K562 (cell line): ENCODE data around the gene NPFFR1. TPM values are rescaled to one million over a fixed set of nuclear protein-coding genes. Genes with fewer than 3 reads are reported as not detected.

Source experiments
- ATAC-seq: fragments of 200-7000 bp; cut with Tn5 transposase; 3 replicates; pipeline ENCODE4 v1.9.1; 2020; ENCODE audit warnings: moderate library complexity
- BruUV-seq: library from RNA; stranded (reverse); fragments of 400-500 nt; replicated peaks from 2 replicates; lab custom pipeline; 2021; lab: Mats Ljungman, UMichigan
- CTCF ChIA-PET: fragments of 300-600 bp; formaldehyde crosslinking; extraction: SDS; loops from one replicate; lab custom pipeline; 2021; ENCODE audit warnings: low intra/inter-chr PET ratio; lab: Yijun Ruan, JAX
- POLR2A ChIA-PET: fragments of 300-600, 350-650 bp; sonication (Branson Sonifier 250); formaldehyde crosslinking; extraction: SDS; loops from one replicate; lab custom pipeline; 2021; ENCODE audit warnings: antibody characterized with exemption, inconsistent platforms; lab: Yijun Ruan, JAX
- DNase-seq, 4 experiments: peaks; one replicate each; pipeline versions ENCODE4 v3.0.0 to v3.0.0-alpha.2; 2011 to 2018; ENCODE audit warnings: low spot score in 3 of 4, mixed read lengths in 3 of 4; ENCODE audit errors: extremely low read depth in 1 of 4
- FAIRE-seq: peaks from 2 replicates; lab custom pipeline; 2011; peaks lifted over from hg19 to GRCh38; lab: Jason Lieb, UNC
- H2AFZ ChIP-seq: 2 replicates; pipeline ENCODE4 v1.6.0; 2011; ENCODE audit warnings: low read depth, low read length, control low read depth, inconsistent platforms
- H3K27ac ChIP-seq: fragments of 200-600 bp; 3 replicates; pipeline ENCODE4 v1.8.0; 2011; ENCODE audit warnings: low read depth, mild to moderate bottlenecking, control low read depth, inconsistent platforms, low read length, moderate library complexity, mixed read lengths; ENCODE audit errors: extremely low read depth
- H3K27me3 ChIP-seq, 2 experiments: fragments of 300-600 bp in 1 of 2; 2 replicates in 1 of 2; 3 replicates in 1 of 2; pipeline versions ENCODE4 v1.6.0 to v1.8.0; 2011; ENCODE audit warnings: inconsistent platforms in 2 of 2, low read length in 2 of 2, mild to moderate bottlenecking in 1 of 2, mixed read lengths in 1 of 2, moderate library complexity in 1 of 2; ENCODE audit not compliant: control insufficient read depth in 2 of 2, insufficient read depth in 2 of 2
- H3K36me3 ChIP-seq: fragments of 300-600 bp; 3 replicates; pipeline ENCODE4 v1.8.0; 2011; ENCODE audit warnings: mild to moderate bottlenecking, low read length, inconsistent platforms; ENCODE audit not compliant: control insufficient read depth, insufficient read depth
- H3K4me1 ChIP-seq, 2 experiments: fragments of 200-600 bp in 1 of 2; replicated peaks in 1 of 2; 2 replicates in 1 of 2; 3 replicates in 1 of 2; pipeline versions ENCODE4 v1.5.1 to v1.8.0; 2011; ENCODE audit warnings: inconsistent platforms in 2 of 2, low read length in 2 of 2, mild to moderate bottlenecking in 1 of 2, mixed read lengths in 1 of 2, moderate library complexity in 1 of 2; ENCODE audit not compliant: control insufficient read depth in 2 of 2, insufficient read depth in 2 of 2
- H3K4me2 ChIP-seq: 2 replicates; pipeline ENCODE4 v1.6.1; 2011; ENCODE audit warnings: low read length, control low read depth, inconsistent platforms, mixed read lengths; ENCODE audit not compliant: insufficient read depth
- H3K4me3 ChIP-seq: fragments of 200-600 bp; sonication (generic), shearing (Covaris generic); 2 replicates; pipeline ENCODE4 v1.5.1; 2016; ENCODE audit warnings: control low read depth, inconsistent platforms
- H3K79me2 ChIP-seq: fragments of 200-600 bp; 3 replicates; pipeline ENCODE4 v1.8.0; 2011; ENCODE audit warnings: low read length, inconsistent platforms; ENCODE audit not compliant: control insufficient read depth, insufficient read depth
- H3K9ac ChIP-seq, 2 experiments: 2 replicates each; pipeline versions ENCODE4 v1.6.0 to v1.6.1; 2011; ENCODE audit warnings: low read depth in 2 of 2, low read length in 2 of 2, control low read depth in 1 of 2, inconsistent platforms in 1 of 2, mild to moderate bottlenecking in 1 of 2, mixed read lengths in 1 of 2; ENCODE audit not compliant: insufficient read depth in 1 of 2
- H3K9me1 ChIP-seq: one replicate; pipeline ENCODE4 v1.6.0; 2011; ENCODE audit warnings: inconsistent platforms, mild to moderate bottlenecking, low read length, moderate library complexity; ENCODE audit not compliant: control insufficient read depth, insufficient read depth
- H3K9me3 ChIP-seq: replicated peaks from 2 replicates; pipeline ENCODE4 v1.5.1; 2011; ENCODE audit warnings: low read depth, low read length, inconsistent platforms; ENCODE audit not compliant: control insufficient read depth, insufficient read depth
- H4K20me1 ChIP-seq: replicated peaks from 2 replicates; pipeline ENCODE4 v1.6.1; 2011; ENCODE audit warnings: low read length, inconsistent platforms, mixed read lengths; ENCODE audit not compliant: control insufficient read depth, insufficient read depth
- BMI1 ChIP-seq: fragments of 150-350 bp; IDR thresholded peaks from 2 replicates; pipeline ENCODE4 v1.6.1; 2014; ENCODE audit warnings: low read length
- MTF1 ChIP-seq: fragments of 250-450 bp; sonication (Bioruptor Pico); IDR thresholded peaks from 2 replicates; pipeline ENCODE4 v1.9.0; 2021; ENCODE audit warnings: moderate library complexity, mild to moderate bottlenecking, inconsistent platforms, borderline replicate concordance
- NFE2 ChIP-seq: IDR thresholded peaks from 2 replicates; pipeline ENCODE4 v1.6.1; 2014; ENCODE audit warnings: antibody characterized with exemption, low read depth
- NFE2L1 ChIP-seq: fragments of 450-650 bp; IDR thresholded peaks from 2 replicates; pipeline ENCODE4 v1.6.1; 2016; ENCODE audit warnings: missing genetic modification characterization, low read depth, mild to moderate bottlenecking, missing compliant biosample characterization, moderate library complexity, borderline replicate concordance
- PHF21A ChIP-seq: fragments of 450-650 bp; IDR thresholded peaks from 2 replicates; pipeline ENCODE4 v1.6.1; 2017; ENCODE audit warnings: low read depth, borderline replicate concordance
- SFPQ ChIP-seq: fragments of 200-400 bp; formaldehyde crosslinking; IDR thresholded peaks from 2 replicates; pipeline ENCODE4 v1.6.1; 2017; ENCODE audit warnings: mild to moderate bottlenecking, low read depth, low read length, moderate library complexity
- TAF1 ChIP-seq: IDR thresholded peaks from 2 replicates; pipeline ENCODE4 v1.6.1; 2011; ENCODE audit warnings: mild to moderate bottlenecking, low read length, moderate library complexity; ENCODE audit not compliant: insufficient read depth, control insufficient read depth, severe bottlenecking; ENCODE audit errors: extremely low read depth
- ZNF12 ChIP-seq: sonication (generic); formaldehyde crosslinking; IDR thresholded peaks from 2 replicates; pipeline ENCODE4 v1.4.0; 2020; ENCODE audit warnings: mild to moderate bottlenecking, missing genetic modification reagents
- ZNF253 ChIP-seq: fragments of 250-450 bp; sonication (Bioruptor Pico); conservative IDR thresholded peaks from 2 replicates; pipeline ENCODE4 v1.6.1; 2021; ENCODE audit warnings: mild to moderate bottlenecking
- ZNF436 ChIP-seq: fragments of 250-450, 450-650 bp; sonication (Bioruptor Pico); formaldehyde crosslinking; IDR thresholded peaks from 2 replicates; pipeline ENCODE4 v1.7.0; 2020; ENCODE audit warnings: mild to moderate bottlenecking
- WGBS: fragments of 100-300 bp; shearing (Covaris generic); methylation state at CpG from one replicate; pipeline ENCODE4 v1.1.6; 2016; ENCODE audit warnings: low coverage, mixed read lengths; ENCODE audit not compliant: insufficient coverage; ENCODE audit errors: missing lambda C conversion rate; 5-methylcytosine and 5-hydroxymethylcytosine counted together
- in situ Hi-C: fragments of 300-500 bp; cut with MboI; formaldehyde crosslinking; loops from 4 replicates; pipeline ENCODE4 v1.15.0; 2018; ENCODE audit warnings: inconsistent platforms, mixed read lengths
- intact Hi-C: fragments of 100-400 bp; cut with micrococcal nuclease; formaldehyde crosslinking; loops from 2 replicates; pipeline ENCODE4 v1.14.2; 2022
- polyA plus RNA-seq, 8 experiments: library from polyadenylated mRNA; depleted of rRNA in 4 of 8; stranded (reverse) in 5 of 8; unstranded in 3 of 8; fragments of >200 nt; fragmentation: Nextera tagmentation in 2 of 8; fragmentation: Illumina TruSeq in 1 of 8; extraction: Ambion mirVana in 2 of 8; extraction: Trizol in 1 of 8; gene quantifications; 2 replicates each; pipeline versions ENCODE4 v1.2.1 to v1.2.3, GENCODE V29; 2011 to 2014; ENCODE audit warnings: inconsistent platforms in 1 of 8, missing spikeins in 1 of 8
- total RNA-seq, 7 experiments: library from RNA; depleted of rRNA in 6 of 7; stranded (reverse); fragments of >200 nt in 6 of 7; fragmentation: Illumina TruSeq in 2 of 7; extraction: Trizol in 2 of 7; gene quantifications; 2 replicates each; pipeline versions ENCODE4 v1.2.1 to v1.2.3, GENCODE V29; 2011 to 2021; ENCODE audit warnings: low replicate concordance in 1 of 7
- TF ChIP-seq, protein P1 (sequence below): fragments of 200-800 bp; sonication (Bioruptor generic); IDR thresholded peaks from 2 replicates; pipeline ENCODE4 v1.6.1; 2017; ENCODE audit warnings: missing genetic modification characterization, missing compliant biosample characterization
- TF ChIP-seq, protein P2 (sequence below): fragments of 250-450 bp; sonication (Bioruptor Pico); IDR thresholded peaks from 2 replicates; pipeline ENCODE4 v1.8.0; 2022; ENCODE audit warnings: moderate library complexity, mild to moderate bottlenecking, inconsistent platforms
- TF ChIP-seq, protein P3 (sequence below): sonication (generic); formaldehyde crosslinking; IDR thresholded peaks from 2 replicates; pipeline ENCODE4 v1.8.0; 2022; ENCODE audit warnings: missing genetic modification reagents, mild to moderate bottlenecking, borderline replicate concordance

The NPFFR1 gene
- total and polyA plus RNA-seq, 9 of the 15 experiments (the other 6 are each of a cell fraction or from before 2014, with no cell fraction given) = under 0.01 TPM; not detected in 8

DNA sequence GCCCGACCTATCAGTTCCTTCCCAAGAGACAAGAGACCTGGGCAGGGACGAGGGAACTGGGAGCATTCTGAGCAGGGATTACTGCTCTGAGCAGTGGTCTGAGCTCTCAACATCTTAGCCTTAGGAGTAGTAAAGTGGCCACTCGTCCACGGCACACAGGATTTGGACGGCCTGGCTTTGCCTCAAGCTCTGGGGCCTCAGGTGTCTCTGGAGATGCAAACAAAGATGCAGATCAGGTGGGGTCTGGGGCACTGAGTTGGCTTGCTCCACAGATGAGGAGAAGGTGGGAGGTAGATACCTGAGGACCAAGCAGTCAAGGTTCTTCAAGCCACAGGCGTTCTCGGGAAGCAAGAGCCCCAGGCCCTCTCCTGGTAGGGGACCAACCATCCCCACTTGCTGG, 16.1 kb upstream of the NPFFR1 start:
- Histone ChIP-seq H3K9me1 (no peaks in the 10 kb centered on the region), H3K27me3 (no peaks in the 10 kb centered on the region), H4K20me1 (no peaks in the 10 kb centered on the region), H2AFZ (no peak overlapping the region), H3K4me2 (no peak overlapping the region), H3K27ac (no peak overlapping the region), H3K4me3 (no peak overlapping the region), H3K9me3 (no peaks in the 10 kb centered on the region), H3K9ac (no peak overlapping the region), H3K36me3 (no peaks in the 10 kb centered on the region), H3K4me1 (peaks cover 7 to 8% of the 10 kb centered on the region in 2 experiments; a peak in 4 of 5 replicates), H3K79me2 (no peaks in the 10 kb centered on the region)
- intact Hi-C loops = no loop called here
- 43% methylated on average over 7 of the region's 7 CpGs for WGBS
- POLR2A ChIA-PET = interaction anchor here (0.9 to 1.4 kb wide), 2 partner anchors 15 to 68 kb away, joined by 3 read pairs; no protein-coding TSS in a partner anchor
- BruUV-seq = no TSS peak
- DNase-seq (no peak), ATAC-seq (no peak), FAIRE-seq (no peak)
- no peak for TF ChIP-seq ZNF12
- TF ChIP-seq BMI1 = no peak
- no peak for TF ChIP-seq TAF1
- no peak for TF ChIP-seq SFPQ
- no peak for TF ChIP-seq ZNF436 (CRISPR knock-in tag)
- no peak for TF ChIP-seq NFE2L1 (tag)
- TF ChIP-seq, protein P1, sequence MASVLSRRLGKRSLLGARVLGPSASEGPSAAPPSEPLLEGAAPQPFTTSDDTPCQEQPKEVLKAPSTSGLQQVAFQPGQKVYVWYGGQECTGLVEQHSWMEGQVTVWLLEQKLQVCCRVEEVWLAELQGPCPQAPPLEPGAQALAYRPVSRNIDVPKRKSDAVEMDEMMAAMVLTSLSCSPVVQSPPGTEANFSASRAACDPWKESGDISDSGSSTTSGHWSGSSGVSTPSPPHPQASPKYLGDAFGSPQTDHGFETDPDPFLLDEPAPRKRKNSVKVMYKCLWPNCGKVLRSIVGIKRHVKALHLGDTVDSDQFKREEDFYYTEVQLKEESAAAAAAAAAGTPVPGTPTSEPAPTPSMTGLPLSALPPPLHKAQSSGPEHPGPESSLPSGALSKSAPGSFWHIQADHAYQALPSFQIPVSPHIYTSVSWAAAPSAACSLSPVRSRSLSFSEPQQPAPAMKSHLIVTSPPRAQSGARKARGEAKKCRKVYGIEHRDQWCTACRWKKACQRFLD (CRISPR knock-in tag) = no peak
- TF ChIP-seq ZNF253 (CRISPR knock-in tag) = no peak
- TF ChIP-seq NFE2 = no peak
- no peak for TF ChIP-seq PHF21A
- TF ChIP-seq, protein P2, sequence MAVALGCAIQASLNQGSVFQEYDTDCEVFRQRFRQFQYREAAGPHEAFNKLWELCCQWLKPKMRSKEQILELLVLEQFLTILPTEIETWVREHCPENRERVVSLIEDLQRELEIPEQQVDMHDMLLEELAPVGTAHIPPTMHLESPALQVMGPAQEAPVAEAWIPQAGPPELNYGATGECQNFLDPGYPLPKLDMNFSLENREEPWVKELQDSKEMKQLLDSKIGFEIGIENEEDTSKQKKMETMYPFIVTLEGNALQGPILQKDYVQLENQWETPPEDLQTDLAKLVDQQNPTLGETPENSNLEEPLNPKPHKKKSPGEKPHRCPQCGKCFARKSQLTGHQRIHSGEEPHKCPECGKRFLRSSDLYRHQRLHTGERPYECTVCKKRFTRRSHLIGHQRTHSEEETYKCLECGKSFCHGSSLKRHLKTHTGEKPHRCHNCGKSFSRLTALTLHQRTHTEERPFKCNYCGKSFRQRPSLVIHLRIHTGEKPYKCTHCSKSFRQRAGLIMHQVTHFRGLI (CRISPR knock-in tag) = no peak
- TF ChIP-seq, protein P3, sequence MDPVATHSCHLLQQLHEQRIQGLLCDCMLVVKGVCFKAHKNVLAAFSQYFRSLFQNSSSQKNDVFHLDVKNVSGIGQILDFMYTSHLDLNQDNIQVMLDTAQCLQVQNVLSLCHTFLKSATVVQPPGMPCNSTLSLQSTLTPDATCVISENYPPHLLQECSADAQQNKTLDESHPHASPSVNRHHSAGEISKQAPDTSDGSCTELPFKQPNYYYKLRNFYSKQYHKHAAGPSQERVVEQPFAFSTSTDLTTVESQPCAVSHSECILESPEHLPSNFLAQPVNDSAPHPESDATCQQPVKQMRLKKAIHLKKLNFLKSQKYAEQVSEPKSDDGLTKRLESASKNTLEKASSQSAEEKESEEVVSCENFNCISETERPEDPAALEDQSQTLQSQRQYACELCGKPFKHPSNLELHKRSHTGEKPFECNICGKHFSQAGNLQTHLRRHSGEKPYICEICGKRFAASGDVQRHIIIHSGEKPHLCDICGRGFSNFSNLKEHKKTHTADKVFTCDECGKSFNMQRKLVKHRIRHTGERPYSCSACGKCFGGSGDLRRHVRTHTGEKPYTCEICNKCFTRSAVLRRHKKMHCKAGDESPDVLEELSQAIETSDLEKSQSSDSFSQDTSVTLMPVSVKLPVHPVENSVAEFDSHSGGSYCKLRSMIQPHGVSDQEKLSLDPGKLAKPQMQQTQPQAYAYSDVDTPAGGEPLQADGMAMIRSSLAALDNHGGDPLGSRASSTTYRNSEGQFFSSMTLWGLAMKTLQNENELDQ (CRISPR knock-in tag) = no peak
- no peak for TF ChIP-seq MTF1 (CRISPR knock-in tag)
- in situ Hi-C loops = no loop called here
- CTCF ChIA-PET = no interaction called here
